KOPT-K1 (cell line): Measurements from ENCODE around the gene PLD1.
"Not testable (repeated sequence)": the region's sequence is repeated elsewhere in the genome, so short reads cannot be mapped to it uniquely, and the experiment has no call there.

Experiments used
- H3K27ac ChIP-seq: fragments of 200-600 bp; sonication (generic); 2 replicates; pipeline ENCODE4 v1.5.1; 2016; ENCODE audit warnings: antibody characterized with exemption, mild to moderate bottlenecking, low read depth, low read length; ENCODE audit not compliant: poor library complexity, severe bottlenecking
- H3K36me3 ChIP-seq: fragments of 200-600 bp; sonication (generic); 2 replicates; pipeline ENCODE4 v1.5.1; 2017; ENCODE audit warnings: antibody characterized with exemption, mild to moderate bottlenecking, low read length, moderate library complexity; ENCODE audit not compliant: insufficient read depth
- H3K9me3 ChIP-seq: fragments of 200-600 bp; sonication (generic); 2 replicates; pipeline ENCODE4 v1.5.1; 2017; ENCODE audit warnings: antibody characterized with exemption, low read length, mild to moderate bottlenecking; ENCODE audit not compliant: insufficient read depth, poor library complexity, severe bottlenecking

The PLD1 gene

GRCh38 chr3:171640520-171641412, 169.5 kb downstream of the PLD1 start:
- H3K27ac ChIP-seq, result no peak overlapping the region
- no peaks in the 10 kb centered on the region for H3K9me3 ChIP-seq
- no peaks in the 10 kb centered on the region for H3K36me3 ChIP-seq

- H3K36me3 ChIP-seq, result no peaks in the 10 kb centered on the region
- H3K27ac ChIP-seq, result no peak overlapping the region
Observed at GRCh38 chr3:171636666-171637065, 173.6 kb downstream of the PLD1 start.

GRCh38 chr3:171632766-171633165, 177.5 kb downstream of the PLD1 start:
- Histone ChIP-seq H3K9me3 (no peaks in the 10 kb centered on the region), H3K27ac (no peak overlapping the region)

More at GRCh38 chr3:171636666-171637065, 173.6 kb downstream of the PLD1 start:
- H3K9me3 ChIP-seq, result no peaks in the 10 kb centered on the region

GRCh38 chr3:171626799-171627198, 183.5 kb downstream of the PLD1 start:
- H3K27ac ChIP-seq, H3K36me3 ChIP-seq, H3K9me3 ChIP-seq: not testable (repeated sequence)

More at GRCh38 chr3:171632766-171633165, 177.5 kb downstream of the PLD1 start:
- no peaks in the 10 kb centered on the region for H3K36me3 ChIP-seq

- Histone ChIP-seq H3K9me3 (no peaks in the 10 kb centered on the region), H3K36me3 (no peaks in the 10 kb centered on the region), H3K27ac (no peak overlapping the region)
Observed at GRCh38 chr3:171622126-171622525, 188.2 kb downstream of the PLD1 start.

GRCh38 chr3:171620825-171621434, 189.4 kb downstream of the PLD1 start:
- no peaks in the 10 kb centered on the region for H3K36me3 ChIP-seq

GRCh38 chr3:171616798-171617197, 193.5 kb downstream of the PLD1 start:
- Histone ChIP-seq H3K27ac (no peak overlapping the region), H3K36me3 (no peaks in the 10 kb centered on the region), H3K9me3 (no peaks in the 10 kb centered on the region)

More at GRCh38 chr3:171620825-171621434, 189.4 kb downstream of the PLD1 start:
- H3K9me3 ChIP-seq, result no peaks in the 10 kb centered on the region
- H3K27ac ChIP-seq, result no peak overlapping the region

GRCh38 chr3:171615686-171616085, 194.6 kb downstream of the PLD1 start:
- no peak overlapping the region for H3K27ac ChIP-seq
- H3K36me3 ChIP-seq, result no peaks in the 10 kb centered on the region
- H3K9me3 ChIP-seq, result no peaks in the 10 kb centered on the region

- no peaks in the 10 kb centered on the region for H3K9me3 ChIP-seq
- no peak overlapping the region for H3K27ac ChIP-seq
Observed at GRCh38 chr3:171615281-171615680, 195.0 kb downstream of the PLD1 start.

DNA sequence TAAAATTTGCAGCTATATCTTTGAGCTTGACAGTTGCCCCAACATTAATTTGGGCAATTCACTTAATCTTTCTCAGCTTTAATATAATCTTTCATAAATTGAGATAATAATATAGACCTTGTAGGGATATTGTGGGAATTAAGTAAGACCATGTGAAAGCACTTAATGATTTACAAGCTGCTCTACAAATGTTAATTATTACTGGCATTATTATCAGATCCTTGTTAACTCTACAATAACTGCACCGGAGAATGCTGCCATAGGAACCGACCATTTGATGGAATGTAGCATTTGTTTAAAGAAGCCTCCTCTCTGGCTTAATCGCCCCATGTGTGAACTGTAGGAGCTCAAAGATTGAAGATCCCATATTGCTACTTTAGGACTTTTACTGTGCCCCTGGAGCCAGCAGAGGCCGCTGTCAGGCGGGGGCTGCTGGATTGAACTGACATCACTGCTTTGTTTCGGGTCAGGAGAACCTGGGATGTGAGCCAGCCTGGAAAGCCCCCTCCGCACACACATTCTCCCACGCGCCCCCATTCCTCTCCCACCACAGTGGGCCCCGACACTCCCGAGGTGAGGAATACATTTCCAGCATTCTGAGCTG, 195.9 kb downstream of the PLD1 start:
- Histone ChIP-seq H3K9me3 (no peaks in the 10 kb centered on the region), H3K27ac (no peak overlapping the region), H3K36me3 (no peaks in the 10 kb centered on the region)

More at GRCh38 chr3:171615281-171615680, 195.0 kb downstream of the PLD1 start:
- no peaks in the 10 kb centered on the region for H3K36me3 ChIP-seq

- Histone ChIP-seq H3K27ac (no peak overlapping the region), H3K36me3 (no peaks in the 10 kb centered on the region), H3K9me3 (no peaks in the 10 kb centered on the region)
Observed at GRCh38 chr3:171607452-171607851, 202.8 kb downstream of the PLD1 start.

DNA sequence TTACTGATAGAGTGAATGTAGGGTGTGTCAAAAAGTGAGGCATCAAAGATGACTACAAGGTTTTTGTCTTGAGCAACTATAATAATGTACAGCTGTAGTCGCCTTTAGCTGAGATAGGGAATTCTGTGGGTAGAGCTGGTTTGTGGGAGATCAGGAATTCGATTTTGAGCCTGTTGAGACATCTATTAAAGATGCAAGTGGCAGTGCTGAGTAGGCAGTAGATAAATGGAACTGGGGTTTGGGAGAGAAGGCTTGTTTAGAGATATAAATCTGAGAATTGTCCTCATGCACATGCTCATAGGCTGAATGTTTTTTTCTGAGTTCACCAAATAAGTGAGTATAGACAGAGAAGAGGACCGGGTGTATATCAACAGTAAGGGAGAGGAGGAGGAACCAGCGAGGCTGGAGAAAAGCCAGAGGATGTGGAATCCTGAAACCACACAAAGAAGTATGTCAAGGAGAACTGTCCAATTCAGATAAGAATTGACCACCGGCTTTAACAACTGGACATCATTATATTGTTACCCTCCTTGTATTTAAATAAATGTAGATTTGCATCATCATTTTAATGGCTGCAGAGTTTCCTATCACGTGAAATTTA, 204.0 kb downstream of the PLD1 start:
- no peaks in the 10 kb centered on the region for H3K36me3 ChIP-seq
- no peaks in the 10 kb centered on the region for H3K9me3 ChIP-seq
- H3K27ac ChIP-seq, result no peak overlapping the region

GRCh38 chr3:171604370-171604769, 205.9 kb downstream of the PLD1 start:
- Histone ChIP-seq H3K9me3 (no peaks in the 10 kb centered on the region), H3K36me3 (no peaks in the 10 kb centered on the region)

GRCh38 chr3:171602072-171602471, 208.2 kb downstream of the PLD1 start:
- no peaks in the 10 kb centered on the region for H3K36me3 ChIP-seq

More at GRCh38 chr3:171604370-171604769, 205.9 kb downstream of the PLD1 start:
- no peak overlapping the region for H3K27ac ChIP-seq

GRCh38 chr3:171600030-171600429, 210.3 kb downstream of the PLD1 start:
- Histone ChIP-seq H3K9me3 (no peaks in the 10 kb centered on the region), H3K27ac (no peak overlapping the region), H3K36me3 (no peaks in the 10 kb centered on the region)

More at GRCh38 chr3:171602072-171602471, 208.2 kb downstream of the PLD1 start:
- Histone ChIP-seq H3K27ac (no peak overlapping the region), H3K9me3 (no peaks in the 10 kb centered on the region)
